GM12878 (cell line): Measurements from ENCODE around the gene VSIG8. TPM values are rescaled to one million over a fixed set of nuclear protein-coding genes. Genes with fewer than 3 reads are reported as not detected.

Source experiments
- ATAC-seq: fragments of 200-7000 bp; cut with Tn5 transposase; 3 replicates; pipeline ENCODE4 v1.9.1; 2020; ENCODE audit warnings: mild to moderate bottlenecking, moderate library complexity
- BruUV-seq: library from RNA; stranded (reverse); fragments of 400-500 nt; replicated peaks from 2 replicates; lab custom pipeline; 2021; lab: Mats Ljungman, UMichigan
- CTCF ChIA-PET: fragments of 300-600 bp; sonication (Branson Sonifier 250); formaldehyde crosslinking; extraction: SDS; loops from one replicate; lab custom pipeline; 2021; ENCODE audit warnings: inconsistent platforms; lab: Yijun Ruan, JAX
- POLR2A ChIA-PET: fragments of 350-600 bp; formaldehyde crosslinking; extraction: SDS; loops from one replicate; lab custom pipeline; 2021; ENCODE audit warnings: inconsistent platforms; lab: Charles Lee
- RAD21 ChIA-PET: fragments of 300-600 bp; sonication (Branson Sonifier 250); formaldehyde crosslinking; loops from one replicate; lab custom pipeline; 2023; ENCODE audit warnings: antibody characterized with exemption; ENCODE audit not compliant: unreplicated experiment; lab: Charles Lee
- SMC1A ChIA-PET: fragments of 300-600 bp; sonication (Branson Sonifier 250); formaldehyde crosslinking; loops from one replicate; lab custom pipeline; 2023; ENCODE audit not compliant: unreplicated experiment, uncharacterized antibody; lab: Charles Lee
- DNase-seq: peaks from one replicate; pipeline ENCODE4 v3.0.0-alpha.2; 2011; ENCODE audit warnings: low read depth, low spot score
- FAIRE-seq: peaks from 3 replicates; lab custom pipeline; 2011; peaks lifted over from hg19 to GRCh38; lab: Jason Lieb, UNC
- H2AFZ ChIP-seq: 2 replicates; pipeline ENCODE4 v1.6.0; 2011; ENCODE audit warnings: low read depth, low read length, control low read depth; ENCODE audit not compliant: control insufficient read depth
- H3K27ac ChIP-seq: 2 replicates; pipeline ENCODE4 v1.5.1; 2011; ENCODE audit warnings: control low read depth; ENCODE audit not compliant: control insufficient read depth, insufficient read depth
- H3K27me3 ChIP-seq, 2 experiments: replicated peaks in 1 of 2; 2 replicates each; pipeline versions ENCODE4 v1.6.0 to v1.6.1; 2011; ENCODE audit warnings: low read length in 1 of 2; ENCODE audit not compliant: control insufficient read depth in 2 of 2, insufficient read depth in 2 of 2
- H3K36me3 ChIP-seq, 2 experiments: 2 replicates each; pipeline ENCODE4 v1.5.1; 2011; ENCODE audit warnings: low read length in 1 of 2; ENCODE audit not compliant: control insufficient read depth in 2 of 2, insufficient read depth in 2 of 2
- H3K4me1 ChIP-seq: 2 replicates; pipeline ENCODE4 v1.6.1; 2011; ENCODE audit warnings: mild to moderate bottlenecking, low read length, moderate library complexity, mixed read lengths; ENCODE audit not compliant: control insufficient read depth, insufficient read depth
- H3K4me2 ChIP-seq: 2 replicates; pipeline ENCODE4 v1.6.0; 2011; ENCODE audit warnings: control low read depth; ENCODE audit not compliant: control insufficient read depth, insufficient read depth
- H3K4me3 ChIP-seq: fragments of 200-600 bp; sonication (generic); 2 replicates; pipeline ENCODE4 v1.5.1; 2016
- H3K79me2 ChIP-seq: 2 replicates; pipeline ENCODE4 v1.6.0; 2011; ENCODE audit warnings: low read length; ENCODE audit not compliant: control insufficient read depth, insufficient read depth
- H3K9ac ChIP-seq: 2 replicates; pipeline ENCODE4 v1.8.0; 2011; ENCODE audit warnings: low read length, control low read depth, mixed read lengths; ENCODE audit not compliant: control insufficient read depth, insufficient read depth
- H3K9me3 ChIP-seq: replicated peaks from 3 replicates; pipeline ENCODE4 v1.5.1; 2011; ENCODE audit warnings: mild to moderate bottlenecking, low read length; ENCODE audit not compliant: control insufficient read depth, insufficient read depth
- H4K20me1 ChIP-seq: 2 replicates; pipeline ENCODE4 v1.6.0; 2011; ENCODE audit not compliant: control insufficient read depth, insufficient read depth
- CBX5 ChIP-seq: sonication (generic); IDR thresholded peaks from 2 replicates; pipeline ENCODE4 v1.6.1; 2016; ENCODE audit warnings: low read depth, moderate library complexity, mild to moderate bottlenecking, inconsistent platforms
- IRF4 ChIP-seq: IDR thresholded peaks from 2 replicates; pipeline ENCODE4 v1.6.1; 2011; ENCODE audit warnings: low read depth, low read length
- NRF1 ChIP-seq: conservative IDR thresholded peaks from 2 replicates; pipeline ENCODE4 v1.6.1; 2011; ENCODE audit warnings: mild to moderate bottlenecking, low read depth, low read length, improper control_type of control experiment
- POLR2AphosphoS2 ChIP-seq: IDR thresholded peaks from 2 replicates; pipeline ENCODE4 v1.6.1; 2011; ENCODE audit warnings: low read depth, mild to moderate bottlenecking, low read length, improper control_type of control experiment, moderate library complexity
- RAD21 ChIP-seq: IDR thresholded peaks from 2 replicates; pipeline ENCODE4 v1.6.1; 2011; ENCODE audit warnings: mild to moderate bottlenecking, low read depth, low read length, moderate library complexity; ENCODE audit not compliant: insufficient read depth
- RELA ChIP-seq: fragments of 450-650 bp; IDR thresholded peaks from 2 replicates; pipeline ENCODE4 v1.8.0; 2014; ENCODE audit warnings: borderline replicate concordance; ENCODE audit not compliant: partially characterized antibody
- SMAD5 ChIP-seq: IDR thresholded peaks from 2 replicates; pipeline ENCODE4 v1.6.1; 2016; ENCODE audit warnings: antibody characterized with exemption, low read depth
- YBX1 ChIP-seq: fragments of 450-650 bp; IDR thresholded peaks from 2 replicates; pipeline ENCODE4 v1.6.1; 2016; ENCODE audit warnings: antibody characterized with exemption
- ZNF217 ChIP-seq: fragments of 450-650 bp; IDR thresholded peaks from 2 replicates; pipeline ENCODE4 v1.6.1; 2017; ENCODE audit warnings: antibody characterized with exemption, mild to moderate bottlenecking
- WGBS: methylation state at CpG from one replicate; pipeline ENCODE4 v1.1.6; 2016; ENCODE audit warnings: low lambda C conversion rate; ENCODE audit not compliant: insufficient replicate concordance, insufficient coverage; ENCODE audit errors: missing lambda C conversion rate; 5-methylcytosine and 5-hydroxymethylcytosine counted together
- in situ Hi-C: fragments of 300-500 bp; cut with MboI; formaldehyde crosslinking; loops from 9 replicates; pipeline ENCODE4 v1.14.3; 2018; ENCODE audit warnings: mixed read lengths
- intact Hi-C: fragments of 100-400 bp; cut with micrococcal nuclease; formaldehyde crosslinking; loops from one replicate; pipeline ENCODE4 v1.14.2; 2022; ENCODE audit not compliant: unreplicated experiment
- polyA plus RNA-seq, 11 experiments: library from polyadenylated mRNA; depleted of rRNA in 4 of 11; unstranded in 6 of 11; stranded (reverse) in 5 of 11; fragments of >200 nt; fragmentation: Nextera tagmentation in 4 of 11; fragmentation: Illumina TruSeq in 1 of 11; extraction: Ambion mirVana in 4 of 11; extraction: Trizol in 1 of 11; gene quantifications; 1 replicate in 1 of 11; 2 replicates in 10 of 11; pipeline versions ENCODE4 v1.2.1 to v1.2.3, GENCODE V29; 2011 to 2016; ENCODE audit warnings: inconsistent platforms in 2 of 11, missing spikeins in 2 of 11, low read depth in 1 of 11
- total RNA-seq, 4 experiments: library from RNA; depleted of rRNA in 3 of 4; stranded (reverse); fragments of >200 nt in 3 of 4; fragmentation: Illumina TruSeq in 1 of 4; extraction: Trizol in 1 of 4; gene quantifications; 2 replicates each; pipeline versions ENCODE4 v1.2.1 to v1.2.3, GENCODE V29; 2013 to 2021
- TF ChIP-seq, protein P1 (sequence below): fragments of 450-650 bp; IDR thresholded peaks from 2 replicates; pipeline ENCODE4 v1.6.1; 2017; ENCODE audit warnings: mild to moderate bottlenecking, low read depth, inconsistent platforms; ENCODE audit not compliant: poor library complexity, severe bottlenecking

The VSIG8 gene
- total and polyA plus RNA-seq, 10 of the 15 experiments (the other 5 are each of a cell fraction or from before 2014, with no cell fraction given) = not detected

DNA sequence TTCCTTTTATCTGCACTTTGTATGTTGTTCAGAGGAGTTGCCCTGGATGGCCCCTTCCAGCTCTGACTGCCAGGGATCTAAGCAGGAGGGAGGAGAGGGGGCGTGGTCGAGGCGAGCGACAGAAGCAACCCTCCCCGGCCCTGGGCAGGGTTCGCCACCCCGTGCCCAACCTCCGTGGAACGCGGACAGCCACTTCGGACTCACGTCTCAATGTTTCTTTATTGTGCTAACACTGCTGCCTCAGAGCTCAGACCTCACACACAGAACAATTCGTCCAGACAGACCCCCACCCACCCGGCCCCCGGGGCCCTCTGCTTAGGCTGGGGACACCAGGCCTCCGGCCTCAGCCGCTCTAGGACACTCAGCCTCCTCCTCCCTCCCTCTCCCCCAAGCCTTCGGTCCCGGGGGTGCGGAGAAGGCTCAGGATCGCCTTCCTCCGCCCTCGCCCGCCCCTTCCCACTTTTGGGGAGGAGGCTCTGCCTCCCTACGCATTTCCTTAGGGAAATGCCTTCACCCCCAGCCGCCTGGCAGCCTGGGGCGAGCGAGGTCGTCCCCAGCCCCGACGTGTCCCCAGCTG is 8.3 kb downstream of the VSIG8 start:
- Histone ChIP-seq H3K4me2 (peak overlapping the region; percentile 79), H3K9ac (peak overlapping the region; percentile 36; the same call in 1 of the 2 replicates), H4K20me1 (no peaks in the 10 kb centered on the region), H3K4me3 (peak overlapping the region; percentile 55; the same call in 1 of the 2 replicates), H3K4me1 (no peaks in the 10 kb centered on the region), H3K27ac (no peak overlapping the region), H3K36me3 (no peaks in the 10 kb centered on the region), H3K79me2 (no peaks in the 10 kb centered on the region), H2AFZ (peak overlapping the region; percentile 54), H3K27me3 (peaks cover 2 to 4% of the 10 kb centered on the region in 2 experiments; a peak in 3 of 4 replicates), H3K9me3 (no peaks in the 10 kb centered on the region)
- ChIA-PET SMC1A (interaction anchor here (1.0 kb wide), 1 partner anchor 154 kb away, joined by 3 read pairs; no protein-coding TSS in a partner anchor), POLR2A (interaction anchor here (0.7 kb wide), 1 partner anchor 35 kb away, joined by 3 read pairs; no protein-coding TSS in a partner anchor), CTCF (interaction anchor here (2.0 kb wide), 1 partner anchor 153 kb away, joined by 8 read pairs; no protein-coding TSS in a partner anchor), RAD21 (no interaction called here)
- intact Hi-C loops = no loop called here
- in situ Hi-C loops = no loop called here
- TF ChIP-seq YBX1 = no peak
- TF ChIP-seq RELA = no peak
- no peak for TF ChIP-seq POLR2AphosphoS2
- no peak for TF ChIP-seq ZNF217
- TF ChIP-seq CBX5 = no peak
- TF ChIP-seq RAD21 = no peak
- TF ChIP-seq NRF1 = no peak
- TF ChIP-seq, protein P1, sequence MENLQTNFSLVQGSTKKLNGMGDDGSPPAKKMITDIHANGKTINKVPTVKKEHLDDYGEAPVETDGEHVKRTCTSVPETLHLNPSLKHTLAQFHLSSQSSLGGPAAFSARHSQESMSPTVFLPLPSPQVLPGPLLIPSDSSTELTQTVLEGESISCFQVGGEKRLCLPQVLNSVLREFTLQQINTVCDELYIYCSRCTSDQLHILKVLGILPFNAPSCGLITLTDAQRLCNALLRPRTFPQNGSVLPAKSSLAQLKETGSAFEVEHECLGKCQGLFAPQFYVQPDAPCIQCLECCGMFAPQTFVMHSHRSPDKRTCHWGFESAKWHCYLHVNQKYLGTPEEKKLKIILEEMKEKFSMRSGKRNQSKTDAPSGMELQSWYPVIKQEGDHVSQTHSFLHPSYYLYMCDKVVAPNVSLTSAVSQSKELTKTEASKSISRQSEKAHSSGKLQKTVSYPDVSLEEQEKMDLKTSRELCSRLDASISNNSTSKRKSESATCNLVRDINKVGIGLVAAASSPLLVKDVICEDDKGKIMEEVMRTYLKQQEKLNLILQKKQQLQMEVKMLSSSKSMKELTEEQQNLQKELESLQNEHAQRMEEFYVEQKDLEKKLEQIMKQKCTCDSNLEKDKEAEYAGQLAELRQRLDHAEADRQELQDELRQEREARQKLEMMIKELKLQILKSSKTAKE = no peak
- TF ChIP-seq IRF4 = no peak
- no peak for TF ChIP-seq SMAD5
- no peak for FAIRE-seq
- no peak for DNase-seq
- WGBS = 6% methylated on average over 23 of the region's 31 CpGs
- BruUV-seq = no TSS peak
- peak; percentile 22 for ATAC-seq
